SIG-M5 treated with dmso at 0.1 percent for 504 hours (cell line): Measurements from ENCODE around the gene CMC2.

ENCODE experiments used
- DNase-seq: peaks from one replicate; lab custom pipeline; 2025; ENCODE audit not compliant: unreplicated experiment; lab: John Stamatoyannopoulos, UW

Gene CMC2

DNA sequence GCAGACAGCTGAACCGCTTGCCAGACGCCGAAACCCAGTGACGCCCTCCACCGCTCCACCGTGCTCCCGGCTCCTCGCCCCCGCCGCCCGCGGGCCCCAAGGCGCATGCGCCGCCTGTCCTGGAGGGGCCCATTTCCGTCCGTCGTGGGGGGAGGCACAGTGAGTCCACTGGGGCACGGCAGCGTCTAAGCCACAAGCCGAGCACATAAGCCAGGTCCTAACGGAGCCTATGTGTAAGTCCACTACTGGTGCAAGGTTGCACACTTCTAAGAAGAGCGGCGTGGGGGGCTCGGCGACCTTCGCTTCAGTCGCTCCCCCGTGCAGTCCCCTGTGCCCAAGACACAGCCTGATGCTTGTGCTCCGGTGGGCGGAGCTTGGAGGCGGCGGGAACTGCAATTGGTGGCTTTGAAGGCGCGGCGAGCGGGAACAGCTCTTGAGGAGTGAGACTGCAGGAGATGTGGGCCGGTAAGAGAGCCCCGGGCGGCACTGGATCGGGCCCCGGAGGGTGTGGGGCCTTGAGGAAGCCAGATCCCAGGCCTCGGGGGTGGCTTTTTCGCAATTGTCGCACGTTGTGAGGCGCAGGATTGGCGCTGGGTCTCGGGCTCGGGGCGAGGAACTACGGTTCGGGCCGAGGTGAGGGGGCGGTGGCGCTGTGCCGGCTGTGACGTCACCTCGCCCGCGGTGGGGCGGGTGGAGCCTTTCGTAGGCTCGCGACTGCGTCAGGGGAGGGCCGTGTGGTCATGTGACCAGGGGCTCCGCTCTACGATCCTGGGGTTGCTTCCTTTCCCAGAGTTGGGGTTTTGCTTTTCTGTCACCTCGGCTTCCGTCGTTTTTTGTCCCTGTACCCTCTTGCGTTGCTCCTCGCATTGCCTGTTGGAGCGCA, at the start of gene CMC2, which contains the start of gene CENPN:
CMC2 (minus strand) TSS at position 73 of the 883 bp plus-strand sequence. CDS start 9,491 bp downstream, outside the sequence.
CENPN (plus strand) TSS at position 402 of the 883 bp plus-strand sequence. CDS start 4,726 bp downstream, outside the sequence.
- peak; percentile 98 for DNase-seq

DNA sequence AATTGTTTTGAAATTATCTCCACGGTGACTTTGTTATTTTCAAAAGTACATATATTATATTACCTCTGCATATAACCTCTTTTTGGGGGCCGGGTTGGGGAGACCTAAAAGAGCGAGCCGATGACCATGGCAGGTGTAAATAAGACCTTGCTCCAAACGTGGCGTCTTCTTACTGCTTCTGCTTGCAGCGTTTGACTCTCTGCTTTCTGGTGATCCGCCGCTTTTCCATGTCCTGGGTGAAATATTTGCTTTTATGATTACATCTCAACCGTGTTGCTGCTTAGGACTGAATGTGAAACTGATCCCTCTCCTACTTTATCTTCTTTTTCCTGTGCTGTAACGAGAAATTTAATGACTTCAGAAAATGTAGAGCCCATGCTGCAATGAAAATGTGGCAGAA, 47.1 kb upstream of the CMC2 start:
- DNase-seq, result no peak

DNA sequence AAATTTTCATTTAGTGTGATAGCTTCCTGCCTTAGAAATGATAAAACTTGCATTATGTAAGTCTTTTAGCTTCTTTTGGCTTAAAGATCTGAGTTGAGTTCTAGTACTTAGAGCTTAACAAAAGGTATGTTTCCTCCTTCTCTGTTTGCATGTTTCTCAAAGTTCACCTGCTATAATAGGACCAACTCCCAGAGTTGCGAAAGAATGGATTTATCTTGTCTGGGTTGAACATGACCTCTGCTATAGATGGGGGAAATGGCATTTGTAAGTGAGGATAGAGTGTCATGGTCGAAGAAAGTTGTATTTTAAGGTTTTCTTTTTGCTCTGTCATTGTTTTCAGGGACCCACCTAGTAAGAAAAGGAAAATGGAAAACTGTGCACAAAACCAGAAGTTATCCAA, 36.1 kb upstream of the CMC2 start:
- no peak for DNase-seq

DNA sequence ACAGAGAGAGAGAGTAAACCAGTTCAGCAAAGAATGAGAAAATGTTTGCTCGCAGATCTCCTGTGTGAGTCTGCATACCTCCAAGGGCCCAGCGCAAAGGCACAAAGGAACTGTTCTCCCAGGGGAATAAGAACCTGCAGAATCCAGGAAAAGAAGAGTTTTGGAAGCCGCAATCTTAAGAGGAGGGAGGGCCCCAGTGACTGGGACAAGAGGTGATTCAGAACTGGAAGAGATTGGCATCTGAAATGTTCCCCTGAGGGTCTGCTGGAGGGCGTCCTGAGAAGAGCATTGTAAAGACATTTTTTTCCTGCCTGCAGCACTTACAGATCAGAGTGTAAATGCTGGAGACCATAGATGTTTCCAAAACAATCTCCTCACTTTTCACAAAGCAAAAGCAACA, 35.0 kb upstream of the CMC2 start:
- no peak for DNase-seq

DNA sequence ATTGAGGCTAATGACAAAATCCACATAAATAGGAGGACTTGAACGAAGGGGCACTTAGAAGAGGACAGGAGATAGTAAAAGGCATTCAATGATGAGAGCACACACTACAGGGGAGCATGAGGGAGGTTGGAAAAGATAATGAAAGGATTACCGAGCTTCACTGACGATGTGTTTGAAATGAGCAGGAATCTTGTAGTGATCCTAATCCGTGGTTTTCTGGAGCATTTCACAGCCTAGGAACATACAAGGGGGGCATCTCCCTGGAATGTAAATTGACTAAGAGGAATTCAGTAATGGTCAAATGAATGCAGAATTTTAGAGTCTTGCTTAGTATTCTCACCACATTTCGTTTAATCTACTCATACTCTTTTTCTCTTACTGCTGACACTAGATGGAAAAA, 34.2 kb upstream of the CMC2 start:
- DNase-seq, result no peak

DNA sequence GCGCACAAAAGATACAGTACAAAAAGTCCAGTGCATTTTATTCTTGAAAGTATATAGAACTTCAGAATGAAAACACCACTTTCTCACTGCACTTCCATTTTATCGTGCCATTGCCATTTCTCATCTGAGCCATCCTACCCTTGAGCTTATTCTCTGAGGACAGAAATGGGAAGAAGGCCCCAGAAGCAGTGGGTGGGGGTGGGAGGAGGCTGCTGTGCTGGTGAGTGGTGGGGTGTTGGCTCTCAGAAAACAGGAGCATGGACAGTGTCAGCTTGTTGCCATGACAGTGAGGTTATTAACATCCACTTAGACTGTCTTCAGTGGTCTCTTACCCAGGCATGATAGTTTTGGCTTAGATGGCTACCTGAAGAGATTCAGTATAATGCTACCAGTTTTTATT, 33.4 kb upstream of the CMC2 start:
- DNase-seq, result no peak

DNA sequence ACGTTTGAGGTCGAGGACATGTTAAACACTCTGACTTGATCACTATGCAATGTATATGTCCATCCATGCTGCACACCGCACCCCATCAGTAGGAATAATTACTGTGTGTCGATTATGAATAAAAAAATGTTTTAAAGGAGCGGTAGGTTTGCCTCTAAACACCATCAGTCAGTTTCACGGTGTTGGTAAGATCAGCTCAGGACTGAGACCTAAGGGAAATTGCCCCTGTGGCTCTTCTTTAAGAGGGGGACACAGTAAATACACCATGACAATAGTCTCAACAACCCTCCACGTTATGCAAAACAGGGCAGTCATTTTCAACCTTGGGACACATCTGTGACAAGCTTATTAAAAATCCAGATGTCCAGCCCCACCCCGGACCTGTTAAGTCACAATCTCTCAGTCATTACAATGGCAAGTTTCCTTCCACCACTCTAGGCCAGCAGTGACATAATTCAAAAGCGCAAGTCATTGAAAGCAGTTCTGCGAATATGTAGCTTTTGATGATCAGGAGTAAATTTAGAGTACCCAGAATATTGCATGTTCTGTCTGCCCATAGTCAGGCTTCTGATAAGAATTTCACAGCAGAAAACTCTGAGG, 30.2 kb upstream of the CMC2 start:
- peak; percentile 32 for DNase-seq

DNA sequence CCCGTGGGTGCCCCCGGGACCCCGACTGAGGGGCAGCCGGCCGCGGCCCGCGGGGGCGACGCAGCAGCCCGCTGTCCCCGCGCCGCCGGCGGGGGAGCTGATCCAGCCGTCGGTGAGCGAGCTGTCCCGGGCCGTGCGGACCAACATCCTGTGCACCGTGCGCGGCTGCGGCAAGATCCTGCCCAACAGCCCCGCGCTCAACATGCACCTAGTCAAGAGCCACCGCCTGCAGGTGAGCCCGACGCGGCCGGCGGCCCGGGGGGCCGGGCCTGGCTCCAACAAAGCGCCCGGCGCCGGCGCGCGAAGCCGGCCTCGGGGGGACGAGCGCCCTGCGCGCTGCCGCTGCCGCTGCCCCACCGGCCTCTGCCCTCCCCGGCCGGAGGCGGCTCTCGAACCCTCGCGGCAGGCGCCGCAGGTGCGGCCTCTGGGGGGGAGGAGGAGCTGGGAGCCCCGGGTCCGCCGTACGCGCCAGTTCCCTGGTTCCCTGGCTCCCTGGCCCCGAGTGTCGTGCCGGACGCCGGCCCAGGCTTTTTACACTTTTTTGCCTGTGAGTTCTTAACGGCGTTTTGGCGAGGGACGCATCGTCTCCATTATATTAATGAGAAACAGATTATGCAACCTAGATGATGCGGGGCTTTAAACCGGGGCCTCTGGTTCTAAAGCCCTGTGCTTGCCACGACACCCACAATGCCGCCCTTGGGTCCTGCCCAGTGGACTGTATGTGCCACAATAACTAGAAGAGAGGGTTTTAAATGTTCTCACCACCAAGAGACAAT, 29.5 kb upstream of the CMC2 start:
- DNase-seq, result peak; percentile 21

DNA sequence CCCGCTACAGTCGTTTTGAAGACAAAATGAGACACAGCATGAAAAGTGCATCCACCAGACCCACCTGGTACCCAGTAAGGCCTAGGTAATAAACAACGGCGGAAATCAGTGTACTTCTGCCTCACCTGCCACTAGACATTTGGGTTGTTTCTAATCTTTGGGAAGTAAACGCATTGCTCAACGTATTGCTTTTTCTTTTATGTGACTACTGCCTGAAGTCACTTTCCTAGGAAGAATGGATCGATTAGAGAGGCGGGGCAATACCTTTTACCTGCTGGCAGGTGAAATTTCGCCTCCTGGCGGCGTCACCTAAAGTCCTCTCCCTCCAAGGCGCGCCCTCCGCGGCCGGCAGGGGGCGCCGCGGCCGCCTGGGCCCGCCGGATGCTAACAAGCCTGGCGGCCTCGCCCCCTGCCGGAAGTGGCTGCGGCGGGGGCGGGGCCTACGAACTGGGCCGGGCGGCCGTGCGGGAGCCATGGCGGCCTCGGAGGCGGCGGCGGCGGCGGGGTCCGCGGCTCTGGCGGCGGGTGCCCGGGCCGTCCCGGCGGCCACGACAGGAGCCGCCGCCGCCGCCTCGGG, 28.8 kb upstream of the CMC2 start, which contains the start of gene ATMIN:
ATMIN (plus strand) TSS at position 445 of the 577 bp plus-strand sequence; CDS start at position 474, 29 bp downstream.
- DNase-seq, result peak; percentile 69

DNA sequence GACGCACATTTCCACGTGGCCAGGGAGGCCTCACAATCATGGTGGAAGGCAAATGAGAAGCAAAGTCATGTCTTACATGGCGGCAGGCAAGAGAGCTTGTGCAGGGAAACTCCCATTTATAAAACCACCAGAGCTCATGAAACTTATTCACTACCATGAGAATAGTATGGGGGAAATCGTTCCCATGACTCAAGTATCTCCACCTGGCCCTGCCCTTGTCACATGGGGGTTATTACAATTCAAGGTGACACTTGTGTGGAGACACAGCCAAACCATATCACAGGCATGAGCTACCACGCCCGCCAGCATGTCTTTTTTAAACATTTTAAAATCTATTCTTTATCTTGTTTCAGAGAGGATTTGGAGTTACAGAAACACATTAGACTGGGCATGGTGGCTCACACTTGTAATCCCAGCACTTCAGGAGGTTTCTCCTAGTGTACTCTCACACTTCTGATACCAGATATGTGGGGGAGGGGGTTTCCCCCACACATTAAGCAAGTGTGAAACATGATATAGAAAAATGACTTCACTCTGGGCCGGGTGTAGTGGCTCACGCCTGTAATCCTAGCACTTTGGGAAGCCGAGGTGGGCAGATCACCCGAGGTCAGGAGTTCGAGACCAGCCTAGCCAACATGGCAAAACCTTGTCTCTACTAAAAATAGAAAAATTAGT, 23.4 kb upstream of the CMC2 start:
- no peak for DNase-seq

DNA sequence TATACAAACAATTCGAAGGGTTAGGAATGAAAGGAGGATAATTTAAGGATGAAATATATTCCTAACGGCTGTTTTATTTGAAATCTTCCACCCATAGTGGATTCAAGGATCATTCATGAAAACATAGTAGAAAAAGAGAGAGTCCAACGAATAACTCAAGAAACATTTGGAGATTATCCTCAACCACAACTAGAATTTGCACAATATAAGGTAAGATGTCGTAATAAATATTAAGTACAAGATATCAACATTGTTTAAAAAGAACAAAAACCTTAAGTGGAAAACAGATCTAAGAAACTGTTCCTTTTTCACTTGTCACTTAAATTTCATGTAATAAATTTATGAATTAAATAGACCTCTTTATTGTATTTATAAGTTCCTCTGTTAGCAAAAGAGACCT, 19.7 kb upstream of the CMC2 start:
- no peak for DNase-seq

DNA sequence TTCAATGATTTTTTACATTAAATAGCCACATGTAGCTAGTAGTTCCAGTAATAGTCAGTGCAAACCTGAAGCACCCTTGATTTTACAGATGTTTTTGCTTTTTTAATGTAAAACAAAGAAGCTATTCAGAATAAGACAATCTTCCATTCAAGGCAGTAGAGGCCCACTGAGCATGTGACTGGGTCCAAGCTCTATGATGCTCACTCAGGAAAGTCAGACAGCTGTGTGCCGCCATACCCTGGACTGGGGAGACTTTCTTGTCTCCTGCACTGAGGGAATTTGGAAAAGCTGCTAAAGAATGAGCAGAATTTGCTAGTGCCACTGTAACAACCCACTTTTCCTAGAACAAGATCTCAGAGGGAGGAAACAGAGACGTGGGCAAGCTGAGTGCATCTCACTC, 11.8 kb upstream of the CMC2 start:
- no peak for DNase-seq

DNA sequence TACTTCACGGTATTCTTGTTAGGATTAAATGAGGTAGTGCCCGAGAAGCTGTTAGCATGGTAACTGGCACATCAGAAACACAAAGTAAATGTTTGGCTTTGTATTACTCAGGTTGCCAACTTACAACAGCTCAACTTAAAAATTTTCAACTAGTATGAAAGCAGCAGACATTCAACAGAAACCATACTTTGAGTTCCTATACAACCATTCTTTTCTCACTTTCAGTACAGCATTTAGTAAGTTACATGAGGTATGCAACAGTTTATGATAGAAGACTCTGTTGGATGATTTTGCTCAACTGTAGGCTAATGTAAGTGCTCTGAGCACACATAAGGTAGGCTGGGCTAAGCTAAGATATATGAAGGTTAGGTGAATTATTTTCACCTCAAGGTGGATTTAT, 8.0 kb upstream of the CMC2 start:
- DNase-seq, result no peak

DNA sequence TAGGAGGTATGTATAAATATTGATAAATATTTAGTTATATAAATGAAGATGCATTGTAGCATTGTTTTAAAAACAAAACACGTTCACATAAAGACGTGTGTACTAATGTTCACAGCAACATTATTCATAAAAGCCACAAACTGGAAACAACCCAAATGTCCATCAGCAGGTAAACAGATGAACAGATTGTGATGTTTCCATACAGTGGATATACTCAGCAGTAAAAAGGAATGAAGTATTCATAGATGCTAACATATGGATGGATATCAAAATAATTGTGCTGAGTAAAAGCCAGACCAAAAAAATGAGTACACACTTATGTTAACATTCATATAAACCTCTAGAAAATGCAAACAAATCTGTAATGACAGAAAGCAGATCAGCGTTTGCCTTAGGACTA, 6.3 kb upstream of the CMC2 start:
- no peak for DNase-seq

DNA sequence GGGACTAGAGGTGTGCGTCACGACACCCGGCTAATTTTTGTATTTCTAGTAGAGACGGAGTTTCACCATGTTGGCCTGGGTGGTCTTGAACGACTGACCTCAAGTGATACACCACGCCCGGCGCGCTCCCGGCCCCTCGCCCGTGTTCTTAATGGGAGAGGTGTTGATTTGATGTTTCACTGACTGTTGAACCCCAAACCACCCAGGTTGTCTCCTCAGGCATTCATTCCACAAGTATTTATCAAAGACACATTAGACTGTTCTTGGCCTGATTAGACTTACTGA, 1.8 kb upstream of the CMC2 start:
- no peak for DNase-seq

DNA sequence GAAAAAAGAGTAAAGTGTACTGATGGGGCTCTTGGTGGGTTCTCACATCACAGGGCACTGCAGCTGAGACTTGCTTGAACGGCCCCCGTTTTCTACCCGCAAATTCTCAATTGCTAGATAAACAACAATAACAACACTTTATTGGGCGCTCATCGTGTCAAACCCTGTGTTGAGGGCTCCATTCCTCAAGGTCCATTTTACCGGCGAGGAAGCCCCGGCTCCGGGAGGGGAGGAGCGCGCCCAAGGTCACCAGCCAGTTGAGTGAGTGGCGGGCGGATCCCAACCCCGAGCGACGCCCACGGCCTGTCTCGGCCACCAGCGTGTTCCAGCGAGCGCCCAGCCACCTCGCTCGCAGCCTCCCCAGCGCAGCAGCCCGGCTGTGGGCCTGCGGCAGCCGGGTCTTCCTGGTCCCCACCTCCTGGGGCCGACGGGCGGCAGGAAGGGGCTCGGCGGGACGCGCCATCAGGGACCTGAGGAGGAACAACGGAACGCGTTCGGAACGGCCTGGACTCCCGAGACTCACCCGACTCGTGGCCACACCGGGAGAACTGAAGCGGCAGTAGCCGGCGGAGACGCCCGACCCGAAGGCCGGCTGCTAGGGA, 373 bp downstream of the CMC2 start:
- DNase-seq, result peak; percentile 57

DNA sequence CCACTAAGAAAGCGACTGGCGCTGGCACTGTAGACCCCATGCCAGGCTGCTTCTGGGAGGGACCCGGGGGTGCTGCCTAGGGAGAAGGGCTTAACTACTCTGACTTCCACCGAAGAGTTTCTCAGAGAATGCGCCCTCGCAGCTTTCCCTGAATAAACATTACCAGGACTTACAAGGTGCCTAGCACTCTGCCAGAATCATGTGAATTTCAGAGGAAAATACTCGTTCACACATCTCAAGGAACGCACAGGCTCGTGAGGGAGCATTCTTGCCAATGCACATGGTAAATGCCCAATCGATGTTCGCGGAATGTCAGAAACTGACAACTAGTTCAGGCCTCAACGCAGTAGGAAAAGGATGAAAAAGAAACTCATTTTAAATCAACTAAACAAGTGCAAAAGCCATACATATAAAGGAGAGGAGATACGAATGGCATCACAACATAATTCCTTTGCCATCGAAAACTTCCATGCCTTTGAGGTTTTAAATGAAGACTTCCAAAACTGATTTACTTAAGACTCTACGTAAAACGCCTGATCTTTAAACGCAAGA, 999 bp downstream of the CMC2 start:
- no peak for DNase-seq

DNA sequence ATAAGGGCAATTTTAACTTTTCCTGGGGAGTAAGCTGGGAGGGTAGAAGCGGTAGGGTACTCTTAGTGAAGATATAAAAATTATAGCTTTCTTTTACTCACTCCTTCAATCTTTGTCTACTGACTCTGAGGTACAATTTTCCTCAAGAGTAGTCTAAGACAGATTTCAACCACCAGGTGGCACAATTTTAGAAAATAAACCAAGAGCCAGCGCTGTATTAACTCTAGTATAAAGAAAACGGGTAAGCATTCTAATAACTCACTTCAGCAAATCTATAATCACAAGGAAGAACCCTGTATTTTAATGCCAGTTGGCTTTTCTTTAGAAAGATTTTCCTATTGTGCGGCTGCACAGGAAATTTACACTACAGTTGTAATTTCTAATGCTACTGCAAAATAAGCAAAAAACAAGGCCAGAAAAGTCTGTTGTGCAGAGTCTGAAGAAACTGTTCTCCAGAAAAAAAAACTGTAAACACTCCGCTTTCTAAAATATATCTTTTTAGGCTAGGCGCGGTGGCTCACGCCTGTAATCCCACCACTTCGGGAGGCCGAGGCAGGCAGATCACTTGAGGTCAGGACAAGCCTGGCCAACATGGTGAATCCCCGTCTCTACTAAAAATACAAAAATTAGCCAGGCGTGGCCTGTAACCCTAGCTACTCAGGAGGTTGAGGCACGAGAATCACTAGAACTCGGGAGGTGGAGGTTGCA, 1.9 kb downstream of the CMC2 start:
- DNase-seq, result peak; percentile 78

DNA sequence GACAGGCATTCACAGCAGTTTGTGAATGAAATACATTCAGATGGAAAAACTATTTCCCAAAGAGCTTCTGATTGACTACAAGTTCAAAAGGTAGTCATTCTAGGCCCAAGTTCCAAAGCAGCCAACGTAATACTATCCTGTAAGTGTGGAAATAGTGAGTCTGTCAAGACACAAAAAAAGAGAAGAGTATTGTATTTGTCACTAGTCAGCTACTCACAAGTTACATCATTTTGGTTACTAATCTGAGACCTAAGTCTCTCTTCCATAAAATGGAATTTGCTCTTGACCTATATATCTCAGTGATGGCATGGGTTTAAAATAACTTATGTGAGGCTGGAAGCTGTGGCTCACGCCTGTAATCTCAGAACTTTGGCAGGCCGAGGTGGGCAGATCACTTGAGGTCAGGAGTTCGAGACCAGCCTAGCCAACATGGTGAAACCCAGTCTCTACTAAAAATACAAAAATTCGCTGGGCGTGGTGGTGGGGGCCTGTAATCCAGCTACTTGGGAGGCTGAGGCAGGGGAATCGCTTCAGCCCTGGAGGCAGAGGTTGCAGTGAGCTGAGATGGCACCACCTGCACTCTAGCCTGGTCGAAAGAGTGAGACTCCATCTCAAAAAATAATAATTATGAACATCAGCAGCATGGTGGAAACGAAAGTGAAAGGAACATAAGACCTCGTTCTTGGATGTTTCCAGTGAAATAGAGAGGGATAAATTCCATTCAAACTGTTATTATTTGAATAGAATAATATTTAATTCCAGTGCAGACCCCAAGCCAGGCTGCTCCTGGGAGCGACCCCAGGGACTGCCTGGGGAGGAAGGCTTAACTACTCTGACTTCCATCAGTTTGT, 2.9 kb downstream of the CMC2 start:
- DNase-seq, result no peak
